Endothelial cell of umbilical vein (primary cell): Measurements from ENCODE around the gene EIF2B1. TPM values are rescaled to one million over a fixed set of nuclear protein-coding genes. Genes with fewer than 3 reads are reported as not detected.

ENCODE experiments used
- BruUV-seq: library from RNA; stranded (reverse); fragments of 400-500 nt; replicated peaks from 2 replicates; lab custom pipeline; 2021; lab: Mats Ljungman, UMichigan
- CTCF ChIA-PET: fragments of 300-600, 350-600 bp; sonication (Branson Sonifier 250); formaldehyde crosslinking; loops from one replicate; lab custom pipeline; 2021; ENCODE audit warnings: antibody characterized with exemption, inconsistent platforms; lab: Charles Lee
- POLR2A ChIA-PET: fragments of 300-600, 350-600 bp; sonication (Branson Sonifier 250); formaldehyde crosslinking; loops from one replicate; lab custom pipeline; 2021; ENCODE audit warnings: antibody characterized with exemption, inconsistent platforms; lab: Charles Lee
- DNase-seq: peaks from one replicate; pipeline ENCODE4 v3.0.0-alpha.2; 2011; ENCODE audit warnings: low read depth, low spot score
- FAIRE-seq: peaks from 2 replicates; lab custom pipeline; 2011; peaks lifted over from hg19 to GRCh38; lab: Jason Lieb, UNC
- H2AFZ ChIP-seq: 2 replicates; pipeline ENCODE4 v1.6.0; 2012; ENCODE audit warnings: low read depth, low read length, control low read depth, inconsistent platforms
- H3K27ac ChIP-seq: 2 replicates; pipeline ENCODE4 v1.5.1; 2011; ENCODE audit warnings: low read depth, mild to moderate bottlenecking, control low read depth, low read length, moderate library complexity; ENCODE audit not compliant: insufficient read depth
- H3K27me3 ChIP-seq, 2 experiments: 2 replicates each; pipeline versions ENCODE4 v1.6.0 to v1.6.1; 2011; ENCODE audit warnings: low read length in 2 of 2, mixed read lengths in 1 of 2; ENCODE audit not compliant: control insufficient read depth in 2 of 2, insufficient read depth in 2 of 2
- H3K36me3 ChIP-seq, 2 experiments: 2 replicates in 1 of 2; 3 replicates in 1 of 2; pipeline ENCODE4 v1.5.1; 2011; ENCODE audit warnings: low read length in 2 of 2, mild to moderate bottlenecking in 1 of 2, moderate library complexity in 1 of 2; ENCODE audit not compliant: control insufficient read depth in 2 of 2, insufficient read depth in 2 of 2; ENCODE audit errors: extremely low read depth in 1 of 2
- H3K4me1 ChIP-seq: 3 replicates; pipeline ENCODE4 v1.5.1; 2011; ENCODE audit warnings: mild to moderate bottlenecking, low read length; ENCODE audit not compliant: control insufficient read depth, insufficient read depth; ENCODE audit errors: extremely low read depth
- H3K4me2 ChIP-seq: 2 replicates; pipeline ENCODE4 v1.6.1; 2011; ENCODE audit warnings: low read length, control low read depth, mixed read lengths; ENCODE audit not compliant: insufficient read depth
- H3K4me3 ChIP-seq, 3 experiments: fragments of 200-600 bp in 1 of 3; sonication (generic), shearing (Covaris generic) in 1 of 3; replicated peaks in 1 of 3; 2 replicates each; pipeline ENCODE4 v1.5.1; 2011 to 2016; ENCODE audit warnings: control low read depth in 3 of 3, low read length in 3 of 3, mild to moderate bottlenecking in 2 of 3, inconsistent platforms in 1 of 3, low read depth in 1 of 3, moderate library complexity in 1 of 3; ENCODE audit not compliant: insufficient read depth in 1 of 3
- H3K79me2 ChIP-seq: 2 replicates; pipeline ENCODE4 v1.6.0; 2012; ENCODE audit warnings: low read length, inconsistent platforms; ENCODE audit not compliant: control insufficient read depth, insufficient read depth
- H3K9ac ChIP-seq: replicated peaks from 2 replicates; pipeline ENCODE3; 2011; ENCODE audit warnings: low read length, control low read depth; ENCODE audit not compliant: insufficient read depth; ENCODE audit errors: extremely low read depth
- H3K9me1 ChIP-seq: replicated peaks from 3 replicates; pipeline ENCODE4 v1.6.0; 2011; ENCODE audit warnings: mild to moderate bottlenecking, low read length; ENCODE audit not compliant: control insufficient read depth, insufficient read depth; ENCODE audit errors: extremely low read depth
- H3K9me3 ChIP-seq: replicated peaks from 2 replicates; pipeline ENCODE4 v1.5.1; 2012; ENCODE audit warnings: low read length, inconsistent platforms; ENCODE audit not compliant: control insufficient read depth, insufficient read depth
- H4K20me1 ChIP-seq: replicated peaks from 2 replicates; pipeline ENCODE3; 2011; ENCODE audit warnings: mild to moderate bottlenecking, low read length; ENCODE audit not compliant: control insufficient read depth, insufficient read depth; ENCODE audit errors: extremely low read depth
- CTCF ChIP-seq, 2 donors: IDR thresholded peaks; 1 replicate in 1 of 2; 2 replicates in 1 of 2; pipeline ENCODE4 v1.5.1; 2011; ENCODE audit warnings: low read length in 2 of 2, mild to moderate bottlenecking in 2 of 2, moderate library complexity in 2 of 2, control low read depth in 1 of 2, inconsistent platforms in 1 of 2, low read depth in 1 of 2; ENCODE audit not compliant: insufficient read depth in 1 of 2; ENCODE audit errors: extremely low read depth in 1 of 2
- EZH2 ChIP-seq: IDR thresholded peaks from 2 replicates; pipeline ENCODE4 v1.6.1; 2012; ENCODE audit warnings: borderline replicate concordance, low read depth, mild to moderate bottlenecking, moderate library complexity, low read length, inconsistent platforms; ENCODE audit not compliant: severe bottlenecking
- FOS ChIP-seq: IDR thresholded peaks from 2 replicates; pipeline ENCODE4 v1.6.1; 2011; ENCODE audit warnings: mild to moderate bottlenecking, low read length, moderate library complexity, borderline replicate concordance; ENCODE audit not compliant: insufficient read depth
- GATA2 ChIP-seq: IDR thresholded peaks from 2 replicates; pipeline ENCODE4 v1.7.0; 2011; ENCODE audit warnings: low read depth, mild to moderate bottlenecking, moderate library complexity, mixed read lengths, low read length; ENCODE audit not compliant: insufficient read length, insufficient read depth
- JUN ChIP-seq: IDR thresholded peaks from 2 replicates; pipeline ENCODE4 v1.6.1; 2011; ENCODE audit warnings: borderline replicate concordance, low read depth; ENCODE audit not compliant: insufficient read length, insufficient read depth
- MAX ChIP-seq: IDR thresholded peaks from 2 replicates; pipeline ENCODE4 v1.6.1; 2011; ENCODE audit not compliant: insufficient read depth, insufficient read length
- MYC ChIP-seq: IDR thresholded peaks from one replicate; pipeline ENCODE4 v1.6.1; 2011; ENCODE audit warnings: mild to moderate bottlenecking, low read depth, low read length
- POLR2A ChIP-seq: IDR thresholded peaks from 2 replicates; pipeline ENCODE4 v1.6.1; 2012; ENCODE audit warnings: low read depth, mild to moderate bottlenecking, control low read depth, low read length
- POLR2AphosphoS5 ChIP-seq: IDR thresholded peaks from 2 replicates; pipeline ENCODE4 v1.6.1; 2012; ENCODE audit warnings: low read depth, mild to moderate bottlenecking, control low read depth, low read length, moderate library complexity; ENCODE audit not compliant: insufficient read depth
- dilution Hi-C: fragments of 300-500 bp; cut with MboI; formaldehyde crosslinking; loops from one replicate; pipeline ENCODE4 v1.15.0; 2019; ENCODE audit warnings: low sequenced_read_pairs; ENCODE audit not compliant: extremely low pct_ligation_motif_present
- intact Hi-C: fragments of 100-400 bp; cut with micrococcal nuclease; formaldehyde crosslinking; loops from one replicate; pipeline ENCODE4 v1.10.0; 2022
- polyA plus RNA-seq, 4 experiments: library from polyadenylated mRNA; depleted of rRNA in 3 of 4; stranded (reverse) in 3 of 4; unstranded in 1 of 4; fragments of >200 nt; gene quantifications; 2 replicates each; pipeline versions ENCODE4 v1.2.1 to v1.2.3, GENCODE V29; 2011 to 2012; ENCODE audit warnings: missing spikeins in 1 of 4
- total RNA-seq: library from RNA; stranded (reverse); gene quantifications from 2 replicates; pipeline ENCODE4 v1.2.3, GENCODE V29; 2021

Gene EIF2B1
- total and polyA plus RNA-seq, 2 donors (not counting 3 experiments of a cell fraction or from before 2014, with no cell fraction given): 32.6 to 61.8 TPM

GRCh38 chr12:123572391-123572790 lies 61.1 kb downstream of the EIF2B1 start:
- intact Hi-C loops: no loop called here
- FAIRE-seq (no peak), DNase-seq (no peak)
- H3K9me1 ChIP-seq: no peaks in the 10 kb centered on the region
- H3K27ac ChIP-seq: no peak overlapping the region
- ChIA-PET CTCF (interaction anchor here (1.4 kb wide), 1 partner anchor 39 kb away, joined by 5 read pairs; the partner anchor contains the start of gene RILPL1), POLR2A (no interaction called here)
- no peaks in the 10 kb centered on the region for H3K9me3 ChIP-seq
- TF ChIP-seq JUN (no peak), GATA2 (no peak), POLR2AphosphoS5 (no peak), POLR2A (no peak), EZH2 (no peak), MAX (no peak), FOS (no peak), MYC (no peak), CTCF (IDR thresholded peaks at IDR 0.05; ENCODE audit: extremely low read depth in 1 of 2, insufficient read depth in 1 of 2, low read depth in 1 of 2, low read length in 2 of 2) (no peak)
- H3K79me2 ChIP-seq: no peaks in the 10 kb centered on the region
- dilution Hi-C loops: no loop called here
- no peaks in the 10 kb centered on the region for H3K36me3 ChIP-seq
- no peak overlapping the region for H2AFZ ChIP-seq
- peaks cover 0 to 4% of the 10 kb centered on the region in 2 experiments for H3K27me3 ChIP-seq
- no peak overlapping the region for H3K4me2 ChIP-seq
- no peak overlapping the region for H3K4me3 ChIP-seq
- no TSS peak for BruUV-seq
- H3K4me1 ChIP-seq: peaks cover 2% of the 10 kb centered on the region
- H4K20me1 ChIP-seq: no peaks in the 10 kb centered on the region
- no peak overlapping the region for H3K9ac ChIP-seq
